HL-60/S4 treated with retinoic acid at 250 ng/mL for 4 days and 3 days (cell line): Measurements from ENCODE around the gene MAPK13.
"Not testable (repeated sequence)": the region's sequence is repeated elsewhere in the genome, so short reads cannot be mapped to it uniquely, and the experiment has no call there.

Experiments
- in situ Hi-C: fragments of 300-500 bp; cut with MboI; formaldehyde crosslinking; loops from 2 replicates; pipeline ENCODE4 v1.7.0; 2022; ENCODE audit warnings: low sequenced_read_pairs

MAPK13 gene

GRCh38 chr6:36114798-36115408 is 15.4 kb upstream of the MAPK13 start:
- in situ Hi-C loops: no loop called here

- in situ Hi-C loops: no loop called here
These were observed 14.9 kb upstream of the MAPK13 start for GRCh38 chr6:36115412-36115811.

- in situ Hi-C loops: no loop called here
These were observed 14.0 kb upstream of the MAPK13 start for GRCh38 chr6:36116066-36116864.

- in situ Hi-C loops: no loop called here
These were observed 13.4 kb upstream of the MAPK13 start for GRCh38 chr6:36116943-36117342.

GRCh38 chr6:36117658-36118549 is 12.4 kb upstream of the MAPK13 start:
- in situ Hi-C loops: no loop called here

- in situ Hi-C loops: no loop called here
These were observed 11.7 kb upstream of the MAPK13 start for GRCh38 chr6:36118550-36119107.

- in situ Hi-C loops: no loop called here
These were observed 11.1 kb upstream of the MAPK13 start for GRCh38 chr6:36119209-36119608.

GRCh38 chr6:36120018-36120417 is 10.3 kb upstream of the MAPK13 start:
- in situ Hi-C loops: no loop called here

GRCh38 chr6:36120539-36120938 is 9.8 kb upstream of the MAPK13 start:
- in situ Hi-C loops: no loop called here

GRCh38 chr6:36120979-36121786 is 9.1 kb upstream of the MAPK13 start:
- in situ Hi-C loops: no loop called here

- in situ Hi-C loops: no loop called here
These were observed 8.4 kb upstream of the MAPK13 start for GRCh38 chr6:36121787-36122494.

- in situ Hi-C loops: no loop called here
These were observed 7.6 kb upstream of the MAPK13 start for GRCh38 chr6:36122495-36123269.

GRCh38 chr6:36123270-36124139 is 6.8 kb upstream of the MAPK13 start:
- in situ Hi-C loops: no loop called here

GRCh38 chr6:36124346-36124745 is 6.0 kb upstream of the MAPK13 start:
- in situ Hi-C loops: not testable (repeated sequence)

- in situ Hi-C loops: no loop called here
These were observed 5.4 kb upstream of the MAPK13 start for GRCh38 chr6:36124881-36125280.

GRCh38 chr6:36125575-36125974 is 4.7 kb upstream of the MAPK13 start:
- in situ Hi-C loops: no loop called here

GRCh38 chr6:36126121-36126520 is 4.2 kb upstream of the MAPK13 start:
- in situ Hi-C loops: no loop called here
